HepG2 (cell line): ENCODE results near the gene ATP7A. TPM values are rescaled to one million over a fixed set of nuclear protein-coding genes. Genes with fewer than 3 reads are reported as not detected.

Source experiments
- ATAC-seq: fragments of 200-7000 bp; cut with Tn5 transposase; 3 replicates; pipeline ENCODE4 v1.9.1; 2020; ENCODE audit warnings: mild to moderate bottlenecking, moderate library complexity
- BruUV-seq: library from RNA; stranded (reverse); fragments of 400-500 nt; replicated peaks from 2 replicates; lab custom pipeline; 2021; lab: Mats Ljungman, UMichigan
- CTCF ChIA-PET: fragments of 300-600 bp; formaldehyde crosslinking; extraction: SDS; loops from one replicate; lab custom pipeline; 2021; ENCODE audit warnings: low total read pairs, inconsistent platforms, low intra/inter-chr PET ratio; lab: Yijun Ruan, JAX
- POLR2A ChIA-PET: fragments of 350-600 bp; sonication (Branson Sonifier 250); formaldehyde crosslinking; loops from one replicate; lab custom pipeline; 2020; ENCODE audit warnings: antibody characterized with exemption, inconsistent platforms; lab: Yijun Ruan, JAX
- DNase-seq: peaks from one replicate; pipeline ENCODE4 v3.0.0-alpha.2; 2015; ENCODE audit warnings: low spot score
- FAIRE-seq: peaks from 3 replicates; lab custom pipeline; 2011; peaks lifted over from hg19 to GRCh38; lab: Jason Lieb, UNC
- H2AFZ ChIP-seq: one replicate; pipeline ENCODE4 v1.6.1; 2011; ENCODE audit warnings: low read length, inconsistent platforms
- H3K27ac ChIP-seq: fragments of 300-600 bp; 3 replicates; pipeline ENCODE4 v1.8.0; 2011; ENCODE audit warnings: mixed run types, mild to moderate bottlenecking, mixed read lengths, low read length, inconsistent platforms; ENCODE audit not compliant: insufficient read depth; ENCODE audit errors: extremely low read length
- H3K27me3 ChIP-seq, 2 experiments: fragments of 200-600 bp in 1 of 2; 2 replicates in 1 of 2; 3 replicates in 1 of 2; pipeline versions ENCODE4 v1.6.0 to v1.8.0; 2011; ENCODE audit warnings: low read length in 2 of 2, mild to moderate bottlenecking in 2 of 2, moderate library complexity in 2 of 2, inconsistent platforms in 1 of 2; ENCODE audit not compliant: insufficient read depth in 2 of 2, control insufficient read depth in 1 of 2
- H3K36me3 ChIP-seq, 2 experiments: fragments of 200-600 bp in 1 of 2; replicated peaks in 1 of 2; 2 replicates in 1 of 2; 3 replicates in 1 of 2; pipeline versions ENCODE4 v1.5.1 to v1.8.0; 2011; ENCODE audit warnings: low read length in 2 of 2, inconsistent platforms in 1 of 2; ENCODE audit not compliant: insufficient read depth in 2 of 2, control insufficient read depth in 1 of 2
- H3K4me1 ChIP-seq: 2 replicates; pipeline ENCODE4 v1.5.1; 2012; ENCODE audit warnings: low read length, inconsistent platforms; ENCODE audit not compliant: insufficient read depth
- H3K4me2 ChIP-seq: 2 replicates; pipeline ENCODE4 v1.6.0; 2011; ENCODE audit warnings: low read depth, low read length, inconsistent platforms
- H3K4me3 ChIP-seq, 3 experiments: fragments of 200-600 bp in 1 of 3; sonication (generic), shearing (Covaris generic) in 1 of 3; replicated peaks in 1 of 3; 2 replicates each; pipeline ENCODE4 v1.5.1; 2011 to 2016; ENCODE audit warnings: low read length in 3 of 3, inconsistent platforms in 2 of 3, low read depth in 2 of 3, mild to moderate bottlenecking in 2 of 3, control low read depth in 1 of 3, mixed read lengths in 1 of 3; ENCODE audit not compliant: insufficient read depth in 1 of 3
- H3K79me2 ChIP-seq: one replicate; pipeline ENCODE4 v1.6.1; 2011; ENCODE audit warnings: low read length, inconsistent platforms; ENCODE audit not compliant: insufficient read depth
- H3K9ac ChIP-seq: 2 replicates; pipeline ENCODE4 v1.6.0; 2011; ENCODE audit warnings: mild to moderate bottlenecking, low read depth, low read length, inconsistent platforms; ENCODE audit not compliant: insufficient read depth
- H3K9me3 ChIP-seq: 2 replicates; pipeline ENCODE4 v1.5.1; 2012; ENCODE audit warnings: mild to moderate bottlenecking, low read length
- H4K20me1 ChIP-seq: 2 replicates; pipeline ENCODE4 v1.6.0; 2011; ENCODE audit warnings: inconsistent platforms, mild to moderate bottlenecking, low read length, moderate library complexity; ENCODE audit not compliant: insufficient read depth
- ARHGAP35 ChIP-seq: sonication (generic); formaldehyde crosslinking; IDR thresholded peaks from 2 replicates; pipeline ENCODE4 v1.9.0; 2022; ENCODE audit warnings: mild to moderate bottlenecking, inconsistent platforms, moderate library complexity, missing genetic modification reagents, borderline replicate concordance
- HOXD1 ChIP-seq: sonication (generic); formaldehyde crosslinking; IDR thresholded peaks from 2 replicates; pipeline ENCODE4 v1.5.0; 2020; ENCODE audit warnings: missing genetic modification reagents
- KDM3A ChIP-seq: IDR thresholded peaks from 2 replicates; pipeline ENCODE4 v1.6.1; 2018; ENCODE audit warnings: low read depth, missing compliant biosample characterization
- KLF12 ChIP-seq: sonication (generic); formaldehyde crosslinking; IDR thresholded peaks from 2 replicates; pipeline ENCODE4 v1.4.0; 2020; ENCODE audit warnings: missing genetic modification reagents, borderline replicate concordance
- RFX5 ChIP-seq: IDR thresholded peaks from 2 replicates; pipeline ENCODE4 v1.6.1; 2011; ENCODE audit warnings: low read depth, low read length, improper control_type of control experiment
- SMC3 ChIP-seq: IDR thresholded peaks from 2 replicates; pipeline ENCODE4 v1.6.1; 2011; ENCODE audit warnings: low read length, improper control_type of control experiment
- THRA ChIP-seq: sonication (generic); formaldehyde crosslinking; IDR thresholded peaks from 2 replicates; pipeline ENCODE4 v1.4.0; 2020; ENCODE audit warnings: missing genetic modification reagents, borderline replicate concordance
- ZBTB7B ChIP-seq: sonication (generic); formaldehyde crosslinking; IDR thresholded peaks from 2 replicates; pipeline ENCODE4 v1.4.0; 2020; ENCODE audit warnings: missing genetic modification reagents
- ZNF17 ChIP-seq: sonication (generic); formaldehyde crosslinking; IDR thresholded peaks from 2 replicates; pipeline ENCODE4 v1.5.0; 2020; ENCODE audit warnings: mild to moderate bottlenecking, missing genetic modification reagents
- ZNF24 ChIP-seq: fragments of 450-650 bp; IDR thresholded peaks from 2 replicates; pipeline ENCODE4 v1.6.1; 2017; ENCODE audit warnings: antibody characterized with exemption, mild to moderate bottlenecking
- ZNF34 ChIP-seq: sonication (generic); formaldehyde crosslinking; IDR thresholded peaks from 2 replicates; pipeline ENCODE4 v1.4.0; 2020; ENCODE audit warnings: mild to moderate bottlenecking, missing genetic modification reagents, borderline replicate concordance
- ZNF563 ChIP-seq: sonication (generic); formaldehyde crosslinking; IDR thresholded peaks from 2 replicates; pipeline ENCODE4 v1.8.0; 2022; ENCODE audit warnings: mild to moderate bottlenecking, moderate library complexity, missing genetic modification reagents
- WGBS: methylation state at CpG from one replicate; pipeline ENCODE4 v1.1.6; 2017; ENCODE audit warnings: low lambda C conversion rate; 5-methylcytosine and 5-hydroxymethylcytosine counted together
- in situ Hi-C: cut with HindIII; loops from 2 replicates; pipeline ENCODE4 v1.10.0; 2017; ENCODE audit warnings: low pct_unique_long_range_greater_than_20kb; ENCODE audit not compliant: extremely low pct_ligation_motif_present
- intact Hi-C: fragments of 100-400 bp; cut with micrococcal nuclease; formaldehyde crosslinking; loops from one replicate; pipeline ENCODE4 v1.10.0; 2022; ENCODE audit not compliant: unreplicated experiment
- polyA plus RNA-seq, 8 experiments: library from polyadenylated mRNA; depleted of rRNA in 3 of 8; stranded (reverse) in 7 of 8; unstranded in 1 of 8; fragments of >200 nt; fragmentation: Illumina TruSeq in 4 of 8; extraction: Trizol in 4 of 8; gene quantifications; 2 replicates each; pipeline versions ENCODE4 v1.2.1 to v1.2.3, GENCODE V29; 2011 to 2016; ENCODE audit warnings: low read depth in 4 of 8, missing spikeins in 1 of 8, mixed read lengths in 1 of 8; ENCODE audit not compliant: insufficient read depth in 1 of 8
- total RNA-seq, 5 experiments: library from RNA; depleted of rRNA; stranded (reverse); fragments of >200 nt; fragmentation: Illumina TruSeq; extraction: Trizol; gene quantifications; 2 replicates each; pipeline ENCODE4 v1.2.3, GENCODE V29; 2016; ENCODE audit warnings: low read depth in 1 of 5
- TF ChIP-seq, protein P1 (sequence below), 2 experiments: sonication (generic) in 1 of 2; formaldehyde crosslinking in 1 of 2; IDR thresholded peaks; 2 replicates each; pipeline versions ENCODE4 v1.4.0 to v1.6.1; 2018 to 2020; ENCODE audit warnings: missing genetic modification reagents in 2 of 2, borderline replicate concordance in 1 of 2, low read depth in 1 of 2, mild to moderate bottlenecking in 1 of 2, missing biosample characterization in 1 of 2

ATP7A gene
- total and polyA plus RNA-seq, 2 of the 13 experiments (the other 11 are each of a cell fraction or from before 2014, with no cell fraction given) = 1.7 to 4.7 TPM

DNA sequence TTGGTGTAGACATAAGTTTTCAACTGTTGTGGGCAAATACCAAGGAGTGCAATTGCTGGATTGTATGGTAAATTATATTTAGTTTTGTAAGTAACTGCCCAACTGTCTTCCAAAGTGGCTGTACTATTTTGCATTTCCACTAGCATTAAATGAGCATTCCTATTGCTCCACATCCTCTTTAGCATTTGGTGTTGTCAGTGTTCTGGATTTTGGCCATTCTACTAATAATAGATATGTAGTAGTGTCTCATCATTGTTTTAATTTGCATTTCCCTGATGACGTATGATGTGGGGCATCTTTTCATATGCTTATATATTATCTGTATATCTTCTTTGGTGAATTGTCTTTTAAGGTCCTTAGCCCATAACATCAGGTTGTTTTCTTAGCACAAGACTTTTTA lies 41.7 kb downstream of the ATP7A start:
- intact Hi-C loops = no loop called here
- CTCF ChIA-PET = no interaction called here

DNA sequence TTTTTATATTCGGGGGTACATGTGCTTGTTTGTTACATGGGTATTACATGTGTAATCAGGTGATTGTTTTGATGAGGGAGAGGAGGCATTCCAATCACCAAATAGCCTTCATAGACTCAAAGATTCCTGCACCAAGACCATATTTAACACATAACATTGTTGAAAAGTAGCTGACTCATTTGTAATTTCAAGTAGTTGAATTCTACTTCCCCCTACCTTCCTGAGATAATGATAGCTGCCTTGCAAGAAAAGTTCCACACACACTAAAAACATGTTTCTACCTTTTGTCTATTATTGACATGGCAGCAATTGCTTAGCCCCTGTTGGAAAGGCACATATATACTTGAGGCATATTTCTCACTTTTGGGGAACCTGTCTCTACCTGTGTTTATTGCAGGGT lies 42.8 kb downstream of the ATP7A start:
- TF ChIP-seq ZNF34 (CRISPR knock-in tag) = no peak
- TF ChIP-seq, protein P1, sequence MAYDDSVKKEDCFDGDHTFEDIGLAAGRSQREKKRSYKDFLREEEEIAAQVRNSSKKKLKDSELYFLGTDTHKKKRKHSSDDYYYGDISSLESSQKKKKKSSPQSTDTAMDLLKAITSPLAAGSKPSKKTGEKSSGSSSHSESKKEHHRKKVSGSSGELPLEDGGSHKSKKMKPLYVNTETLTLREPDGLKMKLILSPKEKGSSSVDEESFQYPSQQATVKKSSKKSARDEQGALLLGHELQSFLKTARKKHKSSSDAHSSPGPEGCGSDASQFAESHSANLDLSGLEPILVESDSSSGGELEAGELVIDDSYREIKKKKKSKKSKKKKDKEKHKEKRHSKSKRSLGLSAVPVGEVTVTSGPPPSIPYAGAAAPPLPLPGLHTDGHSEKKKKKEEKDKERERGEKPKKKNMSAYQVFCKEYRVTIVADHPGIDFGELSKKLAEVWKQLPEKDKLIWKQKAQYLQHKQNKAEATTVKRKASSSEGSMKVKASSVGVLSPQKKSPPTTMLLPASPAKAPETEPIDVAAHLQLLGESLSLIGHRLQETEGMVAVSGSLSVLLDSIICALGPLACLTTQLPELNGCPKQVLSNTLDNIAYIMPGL (CRISPR knock-in tag; IDR thresholded peaks at IDR 0.05; ENCODE audit: borderline replicate concordance in 1 of 2, low read depth in 1 of 2) = no peak
- TF ChIP-seq SMC3 = no peak
- TF ChIP-seq THRA = no peak
- TF ChIP-seq ZNF17 = no peak
- TF ChIP-seq ZNF24 = no peak
- no peak for TF ChIP-seq ZNF563 (CRISPR knock-in tag)
- no peak for TF ChIP-seq ZBTB7B (CRISPR knock-in tag)
- TF ChIP-seq HOXD1 (CRISPR knock-in tag) = no peak
- FAIRE-seq (no peak), DNase-seq (no peak), ATAC-seq (no peak)
- H3K4me1 ChIP-seq = no peaks in the 10 kb centered on the region
- no peaks in the 10 kb centered on the region for H3K9me3 ChIP-seq
- no peak overlapping the region for H3K4me2 ChIP-seq
- no peak overlapping the region for H3K27ac ChIP-seq
- intact Hi-C loops = no loop called here
- CTCF ChIA-PET = no interaction called here
- H3K4me3 ChIP-seq = no peak overlapping the region
- 80% methylated on average over 1 of the region's 1 CpG for WGBS
- H3K9ac ChIP-seq = no peak overlapping the region
- in situ Hi-C loops = no loop called here
- H2AFZ ChIP-seq = no peak overlapping the region
- POLR2A ChIA-PET = no interaction called here
- H3K36me3 ChIP-seq = no peaks in the 10 kb centered on the region
- H3K79me2 ChIP-seq = no peaks in the 10 kb centered on the region
- no peaks in the 10 kb centered on the region for H3K27me3 ChIP-seq
- BruUV-seq = no TSS peak
- H4K20me1 ChIP-seq = no peaks in the 10 kb centered on the region

More for the DNA sequence above, 41.7 kb downstream of the ATP7A start:
- Histone ChIP-seq H3K9ac (no peak overlapping the region), H3K27me3 (no peaks in the 10 kb centered on the region)
- FAIRE-seq = no peak
- TF ChIP-seq KDM3A (CRISPR knock-in tag) (no peak), RFX5 (no peak), KLF12 (CRISPR knock-in tag) (no peak), ARHGAP35 (no peak)
- TF ChIP-seq, all 625 proteins: peak for 0
- H3K4me3 ChIP-seq = no peak overlapping the region
- no peak for DNase-seq
- no peaks in the 10 kb centered on the region for H3K36me3 ChIP-seq
- H3K27ac ChIP-seq = no peak overlapping the region
- WGBS = 94% methylated on average over 1 of the region's 1 CpG
- no peaks in the 10 kb centered on the region for H3K9me3 ChIP-seq
- no peaks in the 10 kb centered on the region for H4K20me1 ChIP-seq
- no peaks in the 10 kb centered on the region for H3K79me2 ChIP-seq
- POLR2A ChIA-PET = no interaction called here
- BruUV-seq = no TSS peak
- no peak overlapping the region for H3K4me2 ChIP-seq
- ATAC-seq = no peak
- in situ Hi-C loops = no loop called here
- no peak overlapping the region for H2AFZ ChIP-seq
- no peaks in the 10 kb centered on the region for H3K4me1 ChIP-seq
